K562 (cell line): ENCODE measurements around the gene FYB1. TPM values are rescaled to one million over a fixed set of nuclear protein-coding genes. Genes with fewer than 3 reads are reported as not detected.
A peak's percentile ranks its signal among the peaks of the same experiment; 100 is the strongest.

ENCODE experiments used
- FOSL1 ChIP-seq: fragments of 200-800 bp; sonication (Bioruptor generic); conservative IDR thresholded peaks from 2 replicates; pipeline ENCODE4 v1.6.1; 2016; ENCODE audit warnings: missing genetic modification characterization, missing compliant biosample characterization
- JUN ChIP-seq, 2 experiments: sonication (generic) in 1 of 2; formaldehyde crosslinking in 1 of 2; IDR thresholded peaks; 2 replicates each; pipeline versions ENCODE4 v1.6.1 to v1.8.0; 2012 to 2022; ENCODE audit warnings: borderline replicate concordance in 2 of 2, mild to moderate bottlenecking in 2 of 2, improper control_type of control experiment in 1 of 2, low read depth in 1 of 2, low read length in 1 of 2, missing genetic modification reagents in 1 of 2
- MEIS2 ChIP-seq: fragments of 450-650 bp; IDR thresholded peaks from 2 replicates; pipeline ENCODE4 v1.6.1; 2014; ENCODE audit warnings: mild to moderate bottlenecking; ENCODE audit not compliant: partially characterized antibody
- SMC3 ChIP-seq: conservative IDR thresholded peaks from 2 replicates; pipeline ENCODE4 v1.6.1; 2011; ENCODE audit warnings: low read depth, low read length, improper control_type of control experiment; ENCODE audit not compliant: insufficient read depth
- ZNF197 ChIP-seq: fragments of 200-800 bp; sonication (Bioruptor generic); IDR thresholded peaks from 2 replicates; pipeline ENCODE4 v1.6.1; 2016; ENCODE audit warnings: low read depth, missing genetic modification characterization, missing compliant biosample characterization
- ZNF263 ChIP-seq: sonication (generic); formaldehyde crosslinking; IDR thresholded peaks from 2 replicates; pipeline ENCODE4 v1.8.0; 2022; ENCODE audit warnings: mild to moderate bottlenecking, missing genetic modification reagents, borderline replicate concordance
- ZNF282 ChIP-seq: sonication (generic); formaldehyde crosslinking; IDR thresholded peaks from 2 replicates; pipeline ENCODE4 v1.8.1; 2023; ENCODE audit warnings: missing genetic modification reagents
- ZNF311 ChIP-seq: fragments of 250-450 bp; sonication (Bioruptor Pico); IDR thresholded peaks from 2 replicates; pipeline ENCODE4 v1.4.0; 2020; ENCODE audit warnings: mild to moderate bottlenecking, moderate library complexity
- ZNF57 ChIP-seq: fragments of 450-650 bp; formaldehyde crosslinking; IDR thresholded peaks from 2 replicates; pipeline ENCODE4 v1.4.0; 2020; ENCODE audit warnings: mild to moderate bottlenecking, moderate library complexity
- polyA plus RNA-seq, 8 experiments: library from polyadenylated mRNA; depleted of rRNA in 4 of 8; stranded (reverse) in 5 of 8; unstranded in 3 of 8; fragments of >200 nt; fragmentation: Nextera tagmentation in 2 of 8; fragmentation: Illumina TruSeq in 1 of 8; extraction: Ambion mirVana in 2 of 8; extraction: Trizol in 1 of 8; gene quantifications; 2 replicates each; pipeline versions ENCODE4 v1.2.1 to v1.2.3, GENCODE V29; 2011 to 2014; ENCODE audit warnings: inconsistent platforms in 1 of 8, missing spikeins in 1 of 8
- total RNA-seq, 7 experiments: library from RNA; depleted of rRNA in 6 of 7; stranded (reverse); fragments of >200 nt in 6 of 7; fragmentation: Illumina TruSeq in 2 of 7; extraction: Trizol in 2 of 7; gene quantifications; 2 replicates each; pipeline versions ENCODE4 v1.2.1 to v1.2.3, GENCODE V29; 2011 to 2021; ENCODE audit warnings: low replicate concordance in 1 of 7
- TF ChIP-seq, protein P1 (sequence below): fragments of 250-450 bp; sonication (Bioruptor Pico); IDR thresholded peaks from 2 replicates; pipeline ENCODE4 v1.8.0; 2021; ENCODE audit warnings: mild to moderate bottlenecking, moderate library complexity
- TF ChIP-seq, protein P2 (sequence below): fragments of 450-650 bp; IDR thresholded peaks from 2 replicates; pipeline ENCODE4 v1.6.1; 2017; ENCODE audit warnings: antibody characterized with exemption, mild to moderate bottlenecking

FYB1 gene
- total and polyA plus RNA-seq, 9 of the 15 experiments (the other 6 are each of a cell fraction or from before 2014, with no cell fraction given), result 4.7 to 31.5 (median 9.7) TPM

DNA sequence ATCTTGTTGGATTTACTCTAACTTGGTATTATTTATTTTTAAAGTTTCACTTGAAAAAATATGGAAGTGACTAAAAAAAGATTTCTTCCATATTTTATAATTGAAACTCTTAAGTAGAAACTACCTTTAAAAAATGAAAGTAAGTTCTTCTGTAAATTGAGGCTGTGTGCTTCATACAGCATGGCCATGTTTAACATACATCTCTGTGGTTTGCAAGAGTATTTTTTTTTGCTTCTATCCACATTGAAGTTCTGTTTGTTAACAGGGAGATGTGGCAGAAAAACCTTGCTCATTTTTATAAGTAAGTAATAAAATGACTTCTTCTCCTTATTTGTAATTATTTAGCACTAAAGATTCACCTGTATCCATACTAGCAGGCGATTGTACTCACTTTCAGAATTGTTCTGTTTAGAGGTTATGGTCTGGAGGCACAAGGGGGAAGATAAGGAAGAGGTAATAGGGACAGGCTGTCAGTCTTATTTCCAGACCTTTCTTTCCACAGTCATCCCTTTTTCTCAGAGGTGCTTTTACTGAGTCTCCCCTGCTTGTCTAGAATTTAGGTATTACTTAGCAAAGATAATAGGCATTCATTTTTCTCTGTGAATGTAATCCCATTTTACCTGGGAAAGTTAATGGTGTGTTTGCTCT lies 16.0 kb downstream of the FYB1 start (continued):
- TF ChIP-seq, protein P1, sequence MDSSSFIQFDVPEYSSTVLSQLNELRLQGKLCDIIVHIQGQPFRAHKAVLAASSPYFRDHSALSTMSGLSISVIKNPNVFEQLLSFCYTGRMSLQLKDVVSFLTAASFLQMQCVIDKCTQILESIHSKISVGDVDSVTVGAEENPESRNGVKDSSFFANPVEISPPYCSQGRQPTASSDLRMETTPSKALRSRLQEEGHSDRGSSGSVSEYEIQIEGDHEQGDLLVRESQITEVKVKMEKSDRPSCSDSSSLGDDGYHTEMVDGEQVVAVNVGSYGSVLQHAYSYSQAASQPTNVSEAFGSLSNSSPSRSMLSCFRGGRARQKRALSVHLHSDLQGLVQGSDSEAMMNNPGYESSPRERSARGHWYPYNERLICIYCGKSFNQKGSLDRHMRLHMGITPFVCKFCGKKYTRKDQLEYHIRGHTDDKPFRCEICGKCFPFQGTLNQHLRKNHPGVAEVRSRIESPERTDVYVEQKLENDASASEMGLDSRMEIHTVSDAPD, result no peak
- peak; percentile 4; the same call in 1 of the 2 replicates for TF ChIP-seq ZNF311 (CRISPR knock-in tag)
- no peak for TF ChIP-seq ZNF263 (CRISPR knock-in tag)
- TF ChIP-seq MEIS2, result peak; percentile 22
- 0 out of 2 replicates have a peak, but pooled peaks have one; percentile 21 for TF ChIP-seq FOSL1 (tag)
- TF ChIP-seq JUN (IDR thresholded peaks at IDR 0.05; ENCODE audit: borderline replicate concordance, low read depth, low read length), result no peak
- TF ChIP-seq JUN (CRISPR knock-in tag; IDR thresholded peaks at IDR 0.05; ENCODE audit: borderline replicate concordance), result no peak
- no peak for TF ChIP-seq SMC3
- no peak for TF ChIP-seq ZNF282 (CRISPR knock-in tag)
- TF ChIP-seq ZNF197 (CRISPR knock-in tag), result peak; percentile 6; the same call in 1 of the 2 replicates
- TF ChIP-seq, protein P2, sequence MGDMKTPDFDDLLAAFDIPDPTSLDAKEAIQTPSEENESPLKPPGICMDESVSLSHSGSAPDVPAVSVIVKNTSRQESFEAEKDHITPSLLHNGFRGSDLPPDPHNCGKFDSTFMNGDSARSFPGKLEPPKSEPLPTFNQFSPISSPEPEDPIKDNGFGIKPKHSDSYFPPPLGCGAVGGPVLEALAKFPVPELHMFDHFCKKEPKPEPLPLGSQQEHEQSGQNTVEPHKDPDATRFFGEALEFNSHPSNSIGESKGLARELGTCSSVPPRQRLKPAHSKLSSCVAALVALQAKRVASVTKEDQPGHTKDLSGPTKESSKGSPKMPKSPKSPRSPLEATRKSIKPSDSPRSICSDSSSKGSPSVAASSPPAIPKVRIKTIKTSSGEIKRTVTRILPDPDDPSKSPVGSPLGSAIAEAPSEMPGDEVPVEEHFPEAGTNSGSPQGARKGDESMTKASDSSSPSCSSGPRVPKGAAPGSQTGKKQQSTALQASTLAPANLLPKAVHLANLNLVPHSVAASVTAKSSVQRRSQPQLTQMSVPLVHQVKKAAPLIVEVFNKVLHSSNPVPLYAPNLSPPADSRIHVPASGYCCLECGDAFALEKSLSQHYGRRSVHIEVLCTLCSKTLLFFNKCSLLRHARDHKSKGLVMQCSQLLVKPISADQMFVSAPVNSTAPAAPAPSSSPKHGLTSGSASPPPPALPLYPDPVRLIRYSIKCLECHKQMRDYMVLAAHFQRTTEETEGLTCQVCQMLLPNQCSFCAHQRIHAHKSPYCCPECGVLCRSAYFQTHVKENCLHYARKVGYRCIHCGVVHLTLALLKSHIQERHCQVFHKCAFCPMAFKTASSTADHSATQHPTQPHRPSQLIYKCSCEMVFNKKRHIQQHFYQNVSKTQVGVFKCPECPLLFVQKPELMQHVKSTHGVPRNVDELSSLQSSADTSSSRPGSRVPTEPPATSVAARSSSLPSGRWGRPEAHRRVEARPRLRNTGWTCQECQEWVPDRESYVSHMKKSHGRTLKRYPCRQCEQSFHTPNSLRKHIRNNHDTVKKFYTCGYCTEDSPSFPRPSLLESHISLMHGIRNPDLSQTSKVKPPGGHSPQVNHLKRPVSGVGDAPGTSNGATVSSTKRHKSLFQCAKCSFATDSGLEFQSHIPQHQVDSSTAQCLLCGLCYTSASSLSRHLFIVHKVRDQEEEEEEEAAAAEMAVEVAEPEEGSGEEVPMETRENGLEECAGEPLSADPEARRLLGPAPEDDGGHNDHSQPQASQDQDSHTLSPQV, result peak; percentile 54
- no peak for TF ChIP-seq ZNF57 (CRISPR knock-in tag)
